Measurements from ENCODE around the gene FAM229B.

FAM229B gene

GRCh38 chr6:112106562-112106961 lies 19.2 kb downstream of the FAM229B start:
- no peak for DNase-seq (ENCODE audit: low read depth in 1 of 2, low spot score in 1 of 2)
- Histone ChIP-seq H3K4me3 (replicated peaks; ENCODE audit: insufficient read depth, low read length) (no peak overlapping the region), H3K27ac (replicated peaks) (no peak overlapping the region), H3K27me3 (ENCODE audit: insufficient read depth, poor library complexity, severe bottlenecking) (no peaks in the 10 kb centered on the region)
- no peak for TF ChIP-seq REST (IDR thresholded peaks at IDR 0.05; ENCODE audit: insufficient replicate concordance, low read depth)
- TF ChIP-seq POLR2AphosphoS5 (IDR thresholded peaks at IDR 0.05; ENCODE audit: low read depth): no peak
- no peak for TF ChIP-seq GABPA (IDR thresholded peaks at IDR 0.05; ENCODE audit: low read depth)
- no peak for TF ChIP-seq CTCF (IDR thresholded peaks at IDR 0.05; ENCODE audit: insufficient read depth, low read length)
- TF ChIP-seq SPI1 (IDR thresholded peaks at IDR 0.05; ENCODE audit: borderline replicate concordance, low read depth): no peak

- Histone ChIP-seq H3K27me3 (ENCODE audit: insufficient read depth, poor library complexity, severe bottlenecking) (no peaks in the 10 kb centered on the region), H3K27ac (replicated peaks) (no peak overlapping the region)
These were observed 21.9 kb downstream of the FAM229B start for GRCh38 chr6:112109262-112109661.

GRCh38 chr6:112113431-112113830 lies 26.0 kb downstream of the FAM229B start:
- Histone ChIP-seq H3K27me3 (ENCODE audit: insufficient read depth, poor library complexity, severe bottlenecking) (no peaks in the 10 kb centered on the region), H3K4me3 (replicated peaks; ENCODE audit: insufficient read depth, low read length) (no peak overlapping the region), H3K27ac (replicated peaks) (no peak overlapping the region)
- no peak for DNase-seq (ENCODE audit: low read depth in 1 of 2, low spot score in 1 of 2)
- TF ChIP-seq SPI1 (IDR thresholded peaks at IDR 0.05; ENCODE audit: borderline replicate concordance, low read depth): no peak
- TF ChIP-seq GABPA (IDR thresholded peaks at IDR 0.05; ENCODE audit: low read depth): no peak
- TF ChIP-seq POLR2AphosphoS5 (IDR thresholded peaks at IDR 0.05; ENCODE audit: low read depth): no peak
- TF ChIP-seq REST (IDR thresholded peaks at IDR 0.05; ENCODE audit: insufficient replicate concordance, low read depth): no peak
- TF ChIP-seq CTCF (IDR thresholded peaks at IDR 0.05; ENCODE audit: insufficient read depth, low read length): no peak

More at GRCh38 chr6:112109262-112109661, 21.9 kb downstream of the FAM229B start:
- TF ChIP-seq REST (IDR thresholded peaks at IDR 0.05; ENCODE audit: insufficient replicate concordance, low read depth) (no peak), SPI1 (IDR thresholded peaks at IDR 0.05; ENCODE audit: borderline replicate concordance, low read depth) (no peak), CTCF (IDR thresholded peaks at IDR 0.05; ENCODE audit: insufficient read depth, low read length) (no peak), GABPA (IDR thresholded peaks at IDR 0.05; ENCODE audit: low read depth) (no peak), POLR2AphosphoS5 (IDR thresholded peaks at IDR 0.05; ENCODE audit: low read depth) (no peak)
- H3K4me3 ChIP-seq (replicated peaks; ENCODE audit: insufficient read depth, low read length): no peak overlapping the region
- DNase-seq (ENCODE audit: low read depth in 1 of 2, low spot score in 1 of 2): no peak
